OCI-LY1 (cell line): ENCODE results near the gene EVI2B.

Experiments used
- H2AFZ ChIP-seq: fragments of 200-600 bp; sonication (generic), shearing (Covaris generic); 2 replicates; pipeline ENCODE4 v1.6.0; 2014; ENCODE audit warnings: antibody characterized with exemption, mild to moderate bottlenecking, low read length
- H3F3A ChIP-seq: fragments of 200-600 bp; sonication (generic), shearing (Covaris generic); 2 replicates; pipeline ENCODE4 v1.6.0; 2014; ENCODE audit warnings: mild to moderate bottlenecking, antibody characterized with exemption, low read length, moderate library complexity; ENCODE audit not compliant: insufficient read depth
- H3K27ac ChIP-seq: fragments of 200-600 bp; sonication (generic); 2 replicates; pipeline ENCODE4 v1.5.1; 2014; ENCODE audit warnings: low read length, mixed run types, mild to moderate bottlenecking, low read depth; ENCODE audit not compliant: poor library complexity, severe bottlenecking
- H3K27me3 ChIP-seq: fragments of 200-600 bp; sonication (generic); 2 replicates; pipeline ENCODE4 v1.6.0; 2014; ENCODE audit warnings: antibody characterized with exemption, mild to moderate bottlenecking, low read length, moderate library complexity; ENCODE audit not compliant: insufficient read depth
- H3K36me3 ChIP-seq: fragments of 200-600 bp; sonication (generic); 2 replicates; pipeline ENCODE4 v1.6.1; 2014; ENCODE audit warnings: mild to moderate bottlenecking, antibody characterized with exemption, low read length, moderate library complexity, mixed read lengths; ENCODE audit not compliant: insufficient read depth
- H3K4me1 ChIP-seq: fragments of 200-600 bp; sonication (generic); 2 replicates; pipeline ENCODE4 v1.5.1; 2014; ENCODE audit warnings: mild to moderate bottlenecking, low read length, moderate library complexity; ENCODE audit not compliant: insufficient read depth, severe bottlenecking
- H3K4me2 ChIP-seq: fragments of 200-600 bp; sonication (generic), shearing (Covaris generic); 2 replicates; pipeline ENCODE4 v1.6.1; 2014; ENCODE audit warnings: low read length
- H3K4me3 ChIP-seq: fragments of 200-600 bp; sonication (generic); 2 replicates; pipeline ENCODE4 v1.5.1; 2014; ENCODE audit warnings: low read length, low read depth, mild to moderate bottlenecking, mixed read lengths; ENCODE audit not compliant: poor library complexity, severe bottlenecking
- H3K79me2 ChIP-seq: fragments of 200-600 bp; shearing (Covaris generic); 2 replicates; pipeline ENCODE4 v1.6.1; 2016; ENCODE audit warnings: mixed run types, low read length, mixed read lengths; ENCODE audit not compliant: insufficient read depth
- H3K9ac ChIP-seq: fragments of 200-600 bp; sonication (generic), shearing (Covaris generic); 2 replicates; pipeline ENCODE4 v1.6.1; 2014; ENCODE audit warnings: mild to moderate bottlenecking, low read length, mixed read lengths
- H3K9me2 ChIP-seq: fragments of 200-600 bp; sonication (generic), shearing (Covaris generic); 2 replicates; pipeline ENCODE4 v1.6.1; 2014; ENCODE audit warnings: low read depth, mild to moderate bottlenecking, low read length, mixed read lengths
- H3K9me3 ChIP-seq: fragments of 200-600 bp; shearing (Covaris generic); 2 replicates; pipeline ENCODE4 v1.6.1; 2014; ENCODE audit warnings: low read length, mixed read lengths
- H4K20me1 ChIP-seq: fragments of 200-600 bp; sonication (generic), shearing (Covaris generic); 2 replicates; pipeline ENCODE4 v1.6.0; 2016; ENCODE audit warnings: mild to moderate bottlenecking, low read length; ENCODE audit not compliant: insufficient read depth
- CTCF ChIP-seq: fragments of 200-600 bp; sonication (generic), shearing (Covaris generic); IDR thresholded peaks from 2 replicates; pipeline ENCODE4 v1.5.1; 2017; ENCODE audit warnings: mild to moderate bottlenecking, antibody characterized with exemption, low read length, moderate library complexity, mixed read lengths
- EZH2 ChIP-seq: fragments of 200-600 bp; sonication (generic), shearing (Covaris generic); IDR thresholded peaks from 2 replicates; pipeline ENCODE4 v1.8.0; 2017; ENCODE audit warnings: borderline replicate concordance, mixed run types, mild to moderate bottlenecking, antibody characterized with exemption, low read length, moderate library complexity, mixed read lengths

The EVI2B gene

GRCh38 chr17:31311526-31311925 is 2.3 kb downstream of the EVI2B start:
- no peak for TF ChIP-seq CTCF
- TF ChIP-seq EZH2, result no peak
- Histone ChIP-seq H3F3A (peaks cover 11% of the 10 kb centered on the region), H3K9me3 (no peaks in the 10 kb centered on the region), H3K4me2 (peak overlapping the region; percentile 91), H3K36me3 (peaks cover 23% of the 10 kb centered on the region), H3K27ac (peak overlapping the region; percentile 98), H3K27me3 (no peaks in the 10 kb centered on the region), H3K79me2 (peaks cover 39% of the 10 kb centered on the region), H2AFZ (no peak overlapping the region), H3K4me1 (peaks cover 81% of the 10 kb centered on the region), H3K4me3 (peak overlapping the region; percentile 58), H3K9me2 (no peaks in the 10 kb centered on the region), H3K9ac (peak overlapping the region; percentile 82), H4K20me1 (no peaks in the 10 kb centered on the region)

- H3F3A ChIP-seq, result peaks cover 11% of the 10 kb centered on the region
- H3K27me3 ChIP-seq, result no peaks in the 10 kb centered on the region
- peak overlapping the region; percentile 58 for H3K4me3 ChIP-seq
- peaks cover 24% of the 10 kb centered on the region for H3K36me3 ChIP-seq
- H3K79me2 ChIP-seq, result peaks cover 39% of the 10 kb centered on the region
- H3K4me2 ChIP-seq, result peak overlapping the region; percentile 91
- peak overlapping the region; percentile 98 for H3K27ac ChIP-seq
- no peak overlapping the region for H2AFZ ChIP-seq
- H3K9ac ChIP-seq, result peak overlapping the region; percentile 82
- H3K9me2 ChIP-seq, result no peaks in the 10 kb centered on the region
- H4K20me1 ChIP-seq, result no peaks in the 10 kb centered on the region
- H3K9me3 ChIP-seq, result no peaks in the 10 kb centered on the region
- peaks cover 74% of the 10 kb centered on the region for H3K4me1 ChIP-seq
- TF ChIP-seq CTCF, result no peak
- TF ChIP-seq EZH2, result no peak
Measured at GRCh38 chr17:31310886-31311285, 3.0 kb downstream of the EVI2B start.

- Histone ChIP-seq H3K4me2 (peak overlapping the region; percentile 91), H4K20me1 (no peaks in the 10 kb centered on the region), H3K27ac (peak overlapping the region; percentile 98), H3K79me2 (peaks cover 39% of the 10 kb centered on the region), H3K9me3 (no peaks in the 10 kb centered on the region), H3K36me3 (peaks cover 26% of the 10 kb centered on the region), H3K9ac (peak overlapping the region; percentile 82), H2AFZ (no peak overlapping the region), H3K4me3 (peak overlapping the region; percentile 58), H3F3A (peaks cover 11% of the 10 kb centered on the region), H3K4me1 (peaks cover 68% of the 10 kb centered on the region), H3K9me2 (no peaks in the 10 kb centered on the region), H3K27me3 (no peaks in the 10 kb centered on the region)
- TF ChIP-seq EZH2, result no peak
- no peak for TF ChIP-seq CTCF
Measured at GRCh38 chr17:31310260-31310659, 3.6 kb downstream of the EVI2B start.
